Neural crest cell (in vitro differentiated cells): ENCODE results near the gene COTL1. TPM values are rescaled to one million over a fixed set of nuclear protein-coding genes. Genes with fewer than 3 reads are reported as not detected.

Experiments used
- DNase-seq: peaks from one replicate; pipeline ENCODE4 v3.0.0; 2021; ENCODE audit warnings: low read depth, mixed read lengths, low spot score
- H3K27ac Mint-ChIP-seq: one replicate; pipeline ENCODE4 v1.8.0; 2021; ENCODE audit warnings: mild to moderate bottlenecking, mixed read lengths; ENCODE audit not compliant: unreplicated experiment
- H3K27me3 Mint-ChIP-seq: 2 replicates; pipeline ENCODE4 v1.8.0; 2021; ENCODE audit warnings: low read depth, mild to moderate bottlenecking, mixed read lengths
- H3K36me3 Mint-ChIP-seq: 2 replicates; pipeline ENCODE4 v1.8.0; 2021; ENCODE audit warnings: low read depth, mild to moderate bottlenecking, mixed read lengths
- H3K4me1 Mint-ChIP-seq: 2 replicates; pipeline ENCODE4 v1.8.0; 2021; ENCODE audit warnings: mixed read lengths
- H3K4me3 Mint-ChIP-seq: one replicate; pipeline ENCODE4 v1.8.0; 2021; ENCODE audit warnings: mild to moderate bottlenecking, mixed read lengths
- H3K9me3 Mint-ChIP-seq: 2 replicates; pipeline ENCODE4 v1.8.0; 2021; ENCODE audit warnings: mixed read lengths
- CTCF ChIP-seq: fragments of 200-600 bp; sonication (generic); conservative IDR thresholded peaks from 2 replicates; pipeline ENCODE4 v1.5.0; 2021; ENCODE audit warnings: antibody characterized with exemption, mild to moderate bottlenecking
- total RNA-seq: library from RNA; stranded (reverse); gene quantifications from 2 replicates; pipeline ENCODE4 v1.2.1, GENCODE V29; 2021

The COTL1 gene
- total RNA-seq, 1 donor from 2014 or later, result 357 TPM

GRCh38 chr16:84604477-84605013, 13.3 kb downstream of the COTL1 start:
- peak overlapping the region; percentile 78 for H3K4me3 Mint-ChIP-seq
- DNase-seq, result peak; percentile 61
- TF ChIP-seq CTCF, result no peak
- H3K9me3 Mint-ChIP-seq, result no peaks in the 10 kb centered on the region
- H3K27ac Mint-ChIP-seq, result peak overlapping the region; percentile 95
- H3K4me1 Mint-ChIP-seq, result peaks cover 88% of the 10 kb centered on the region
- no peaks in the 10 kb centered on the region for H3K27me3 Mint-ChIP-seq
- peaks cover 9% of the 10 kb centered on the region for H3K36me3 Mint-ChIP-seq

GRCh38 chr16:84603940-84604339, 13.9 kb downstream of the COTL1 start:
- no peak for TF ChIP-seq CTCF
- H3K36me3 Mint-ChIP-seq, result peaks cover 9% of the 10 kb centered on the region
- H3K9me3 Mint-ChIP-seq, result no peaks in the 10 kb centered on the region
- no peak overlapping the region for H3K27ac Mint-ChIP-seq
- H3K4me3 Mint-ChIP-seq, result no peak overlapping the region
- DNase-seq, result no peak
- peaks cover 88% of the 10 kb centered on the region for H3K4me1 Mint-ChIP-seq
- no peaks in the 10 kb centered on the region for H3K27me3 Mint-ChIP-seq

- H3K27ac Mint-ChIP-seq, result peak overlapping the region; percentile 93
- H3K9me3 Mint-ChIP-seq, result no peaks in the 10 kb centered on the region
- H3K4me1 Mint-ChIP-seq, result peaks cover 87% of the 10 kb centered on the region
- DNase-seq, result no peak
- TF ChIP-seq CTCF, result no peak
- peak overlapping the region; percentile 68 for H3K4me3 Mint-ChIP-seq
- H3K36me3 Mint-ChIP-seq, result peaks cover 9% of the 10 kb centered on the region
- no peaks in the 10 kb centered on the region for H3K27me3 Mint-ChIP-seq
Observed at GRCh38 chr16:84603140-84603816, 14.6 kb downstream of the COTL1 start.

GRCh38 chr16:84600343-84601229, 17.3 kb downstream of the COTL1 start:
- peak overlapping the region; percentile 78 for H3K4me3 Mint-ChIP-seq
- H3K4me1 Mint-ChIP-seq, result peaks cover 88% of the 10 kb centered on the region
- H3K27me3 Mint-ChIP-seq, result no peaks in the 10 kb centered on the region
- no peak for TF ChIP-seq CTCF
- H3K27ac Mint-ChIP-seq, result peak overlapping the region; percentile 86
- peaks cover 5% of the 10 kb centered on the region for H3K36me3 Mint-ChIP-seq
- DNase-seq, result no peak
- no peaks in the 10 kb centered on the region for H3K9me3 Mint-ChIP-seq

GRCh38 chr16:84599521-84600202, 18.2 kb downstream of the COTL1 start:
- Mint-ChIP-seq H3K27ac (peak overlapping the region; percentile 86), H3K27me3 (no peaks in the 10 kb centered on the region), H3K4me1 (peaks cover 88% of the 10 kb centered on the region), H3K4me3 (peak overlapping the region; percentile 78), H3K36me3 (peaks cover 3% of the 10 kb centered on the region), H3K9me3 (no peaks in the 10 kb centered on the region)
- no peak for TF ChIP-seq CTCF
- DNase-seq, result peak; percentile 57
